T-helper 1 cell treated with Interleukin-12 subunit alpha and Interleukin-12 subunit beta and Interleukin-4 antibody, amounts not matched to agents 30 ng/mL and 1 ng/mL, for 36 hours (primary cell): ENCODE measurements around the gene ALG8. TPM values are rescaled to one million over a fixed set of nuclear protein-coding genes. Genes with fewer than 3 reads are reported as not detected.

Experiments used
- total RNA-seq: library from RNA; stranded (reverse); gene quantifications from 2 replicates; pipeline ENCODE4 v1.2.3, GENCODE V29; 2022

ALG8 gene
- total RNA-seq, 1 donor from 2014 or later, result 55.6 TPM

Other genes with a start within 250 kb of the ALG8 start
- 55.5 and 59.2 TPM in 2 replicates for gene INTS4, start 145.0 kb downstream of the ALG8 start, total RNA-seq
- 0.49 and 0.80 TPM in 2 replicates for gene KCTD14, start 116.3 kb downstream of the ALG8 start, total RNA-seq
- gene THRSP, start 75.8 kb downstream of the ALG8 start, total RNA-seq, result not detected in 2 replicates
- gene NDUFC2, start 59.8 kb downstream of the ALG8 start, total RNA-seq, result 194 and 204 TPM in 2 replicates
- gene KCTD21, start 49.0 kb upstream of the ALG8 start, total RNA-seq, result 13.5 and 14.1 TPM in 2 replicates
- gene USP35, start 49.3 kb upstream of the ALG8 start, total RNA-seq, result 19.3 and 20.9 TPM in 2 replicates